GM12872 (cell line): ENCODE data around the gene MSANTD4.

Source experiments
- TF ChIP-seq, protein P1 (sequence below): IDR thresholded peaks from 3 replicates; pipeline ENCODE4 v1.5.1; 2011; ENCODE audit warnings: low read depth, mild to moderate bottlenecking, low read length, moderate library complexity; ENCODE audit not compliant: insufficient read depth

Gene MSANTD4

DNA sequence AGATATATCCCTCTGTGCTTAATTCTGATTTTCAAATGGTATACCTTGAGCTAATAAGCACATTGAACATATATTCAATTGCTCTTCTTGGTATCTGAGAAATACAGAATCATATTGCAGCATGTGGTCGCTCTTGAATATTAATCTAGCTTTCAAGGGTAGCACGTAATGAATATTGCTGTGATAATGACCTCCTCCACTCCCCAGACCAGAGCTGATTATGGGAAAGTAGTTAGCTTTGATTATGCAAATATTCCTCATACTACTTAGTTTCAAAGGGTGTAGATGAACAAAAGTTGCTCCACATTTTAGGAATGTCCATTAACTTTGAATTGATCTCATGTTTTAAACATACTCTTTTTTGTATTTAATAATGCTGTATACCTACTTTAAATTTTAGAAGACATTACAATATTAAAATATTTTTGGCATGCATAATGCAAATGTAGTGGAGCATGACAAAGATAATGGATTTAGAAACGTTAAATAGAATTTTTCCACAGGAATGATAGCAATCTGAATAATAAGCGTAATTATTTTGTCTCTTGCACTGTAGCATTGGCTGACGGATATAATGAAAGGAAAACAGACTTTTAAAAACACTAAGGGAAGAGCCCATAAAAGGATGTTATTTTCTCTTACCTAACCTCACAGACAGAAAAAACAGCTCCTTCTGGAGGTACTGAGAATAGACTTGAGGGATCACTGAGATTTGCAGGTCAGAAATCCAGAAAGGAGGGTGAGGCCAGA is 27.9 kb upstream of the MSANTD4 start:
- TF ChIP-seq, protein P1, sequence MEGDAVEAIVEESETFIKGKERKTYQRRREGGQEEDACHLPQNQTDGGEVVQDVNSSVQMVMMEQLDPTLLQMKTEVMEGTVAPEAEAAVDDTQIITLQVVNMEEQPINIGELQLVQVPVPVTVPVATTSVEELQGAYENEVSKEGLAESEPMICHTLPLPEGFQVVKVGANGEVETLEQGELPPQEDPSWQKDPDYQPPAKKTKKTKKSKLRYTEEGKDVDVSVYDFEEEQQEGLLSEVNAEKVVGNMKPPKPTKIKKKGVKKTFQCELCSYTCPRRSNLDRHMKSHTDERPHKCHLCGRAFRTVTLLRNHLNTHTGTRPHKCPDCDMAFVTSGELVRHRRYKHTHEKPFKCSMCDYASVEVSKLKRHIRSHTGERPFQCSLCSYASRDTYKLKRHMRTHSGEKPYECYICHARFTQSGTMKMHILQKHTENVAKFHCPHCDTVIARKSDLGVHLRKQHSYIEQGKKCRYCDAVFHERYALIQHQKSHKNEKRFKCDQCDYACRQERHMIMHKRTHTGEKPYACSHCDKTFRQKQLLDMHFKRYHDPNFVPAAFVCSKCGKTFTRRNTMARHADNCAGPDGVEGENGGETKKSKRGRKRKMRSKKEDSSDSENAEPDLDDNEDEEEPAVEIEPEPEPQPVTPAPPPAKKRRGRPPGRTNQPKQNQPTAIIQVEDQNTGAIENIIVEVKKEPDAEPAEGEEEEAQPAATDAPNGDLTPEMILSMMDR, result no peak

DNA sequence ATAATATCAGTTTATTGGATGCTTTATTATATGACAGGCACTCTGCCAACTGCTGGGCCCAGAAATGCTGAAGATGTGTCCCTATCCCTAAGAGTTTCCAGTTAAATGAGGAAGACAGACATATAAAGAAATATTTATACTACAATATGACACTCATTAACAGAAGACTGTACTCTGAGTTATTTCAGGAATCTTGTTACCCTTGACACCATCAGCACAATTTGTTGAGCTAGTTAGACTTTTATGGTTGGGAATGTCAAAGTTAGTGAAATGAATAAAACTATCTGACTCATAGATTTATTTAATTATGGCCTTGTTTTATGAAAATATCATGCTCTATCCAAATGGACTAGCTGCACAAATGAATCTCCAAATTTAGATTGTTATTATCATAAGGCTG is 25.6 kb upstream of the MSANTD4 start:
- TF ChIP-seq, protein P1, result no peak

DNA sequence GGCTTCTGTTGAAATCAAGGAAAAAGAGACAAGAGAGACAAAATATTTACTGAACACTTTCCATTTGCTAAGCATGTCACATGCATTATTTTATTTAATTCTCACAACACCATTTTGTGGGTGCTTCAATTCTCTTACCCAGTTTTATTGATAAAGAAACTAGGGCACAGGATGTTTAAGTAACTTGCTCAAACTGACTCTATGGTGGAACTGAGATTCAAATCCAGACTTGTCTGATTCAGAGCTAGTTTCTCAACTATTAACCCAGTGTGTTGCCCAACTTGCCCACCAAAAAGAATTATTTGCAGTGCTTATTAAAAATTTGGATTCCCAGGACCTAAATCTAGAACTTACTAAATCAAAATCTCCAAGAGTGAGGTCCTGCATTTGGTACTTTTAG is 21.5 kb upstream of the MSANTD4 start:
- TF ChIP-seq, protein P1, result no peak

DNA sequence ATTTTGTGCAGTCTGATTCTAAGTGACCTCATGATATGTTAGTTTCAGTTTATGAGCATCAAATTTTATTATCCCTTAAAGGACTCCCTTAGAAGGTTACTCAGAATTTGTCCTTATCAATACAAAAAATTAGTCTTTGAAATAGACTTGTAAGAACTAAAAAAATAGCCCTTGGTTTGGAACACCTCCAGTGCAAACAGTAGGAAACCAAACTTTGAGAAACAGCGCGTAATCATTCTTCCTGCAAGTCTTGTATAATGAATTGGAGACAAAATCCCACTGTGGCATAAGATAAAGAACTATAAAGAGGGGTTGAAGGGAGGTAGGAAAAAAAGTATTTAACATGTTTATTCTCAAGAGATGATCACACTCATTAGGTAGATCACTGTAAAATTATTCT is 10.8 kb upstream of the MSANTD4 start:
- TF ChIP-seq, protein P1, result no peak

DNA sequence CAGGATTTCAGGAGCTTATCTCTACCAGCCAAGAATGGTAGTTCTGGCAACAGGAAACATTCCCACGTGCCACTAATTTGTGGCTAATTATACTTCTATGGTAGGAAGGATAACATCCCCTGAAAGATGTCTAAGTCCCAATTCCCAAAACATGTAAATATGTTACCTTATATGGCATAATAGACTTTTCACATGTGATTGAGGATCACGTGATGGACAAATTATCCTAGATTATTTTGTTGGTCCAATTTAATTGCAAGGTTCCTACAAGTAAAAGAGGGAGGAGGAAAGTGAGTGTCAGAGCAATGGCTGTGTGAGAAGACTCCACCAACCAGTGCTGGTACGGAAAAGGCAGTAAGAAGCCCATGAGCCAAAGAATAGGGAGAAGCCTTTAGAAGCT is 9.9 kb upstream of the MSANTD4 start:
- TF ChIP-seq, protein P1, result no peak

DNA sequence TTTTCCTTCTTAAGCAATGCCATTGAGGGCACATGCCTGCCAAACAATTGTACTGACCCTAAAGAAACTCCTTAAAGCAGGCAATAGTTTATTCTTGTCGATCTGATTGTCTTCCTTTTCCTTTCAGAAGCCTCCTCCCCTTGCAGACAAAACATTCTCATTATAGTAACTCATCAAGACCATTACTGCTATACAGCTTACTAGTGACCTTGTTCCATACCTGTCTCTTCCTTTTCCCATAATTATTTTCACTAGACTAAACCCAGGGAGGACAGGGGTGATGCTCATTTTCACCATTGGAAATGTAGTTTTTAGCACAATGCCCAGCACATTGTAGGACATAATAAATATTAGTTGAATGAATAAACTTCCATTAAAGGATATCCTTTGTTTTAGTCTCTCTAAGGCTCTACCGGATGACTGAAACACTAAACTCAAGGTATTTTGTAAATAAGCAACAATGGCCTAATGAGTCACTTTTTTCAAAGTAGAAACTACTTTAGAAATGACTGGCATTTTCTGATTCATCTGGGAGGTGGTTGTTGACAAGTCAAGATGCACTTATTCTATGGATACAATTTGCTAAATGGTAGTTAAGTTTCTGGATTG is 9.3 kb upstream of the MSANTD4 start:
- TF ChIP-seq, protein P1, result no peak

DNA sequence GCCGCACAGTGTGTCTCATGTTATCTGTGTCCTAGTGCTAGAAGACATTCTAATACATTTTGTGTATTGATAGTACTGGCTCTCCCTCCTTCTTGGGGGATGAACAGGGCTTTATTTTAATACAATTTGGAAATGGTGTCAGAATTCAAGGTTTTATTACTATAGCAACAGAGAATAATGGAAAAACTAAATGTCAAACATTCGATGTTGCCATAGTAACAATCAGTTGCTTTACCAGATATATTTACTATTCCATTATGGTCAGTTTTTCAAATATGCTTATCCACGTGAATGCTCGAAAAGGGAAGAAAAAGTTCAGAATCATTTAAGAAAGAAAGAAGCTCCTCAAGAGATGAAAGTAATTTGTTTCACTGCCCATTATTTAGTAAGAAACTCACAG is 8.6 kb upstream of the MSANTD4 start:
- TF ChIP-seq, protein P1, result no peak
